KBM-7 (cell line): ENCODE measurements around the gene AEBP1.

Source experiments
- DNase-seq: peaks from one replicate; pipeline ENCODE4 v3.0.0-alpha.2; 2015
- in situ Hi-C: fragments of 300-500 bp; cut with MboI; formaldehyde crosslinking; loops from 2 replicates; pipeline ENCODE4 v1.14.3; 2020; ENCODE audit warnings: low sequenced_read_pairs, low pct_unique_long_range_greater_than_20kb, mixed read lengths

The AEBP1 gene

DNA sequence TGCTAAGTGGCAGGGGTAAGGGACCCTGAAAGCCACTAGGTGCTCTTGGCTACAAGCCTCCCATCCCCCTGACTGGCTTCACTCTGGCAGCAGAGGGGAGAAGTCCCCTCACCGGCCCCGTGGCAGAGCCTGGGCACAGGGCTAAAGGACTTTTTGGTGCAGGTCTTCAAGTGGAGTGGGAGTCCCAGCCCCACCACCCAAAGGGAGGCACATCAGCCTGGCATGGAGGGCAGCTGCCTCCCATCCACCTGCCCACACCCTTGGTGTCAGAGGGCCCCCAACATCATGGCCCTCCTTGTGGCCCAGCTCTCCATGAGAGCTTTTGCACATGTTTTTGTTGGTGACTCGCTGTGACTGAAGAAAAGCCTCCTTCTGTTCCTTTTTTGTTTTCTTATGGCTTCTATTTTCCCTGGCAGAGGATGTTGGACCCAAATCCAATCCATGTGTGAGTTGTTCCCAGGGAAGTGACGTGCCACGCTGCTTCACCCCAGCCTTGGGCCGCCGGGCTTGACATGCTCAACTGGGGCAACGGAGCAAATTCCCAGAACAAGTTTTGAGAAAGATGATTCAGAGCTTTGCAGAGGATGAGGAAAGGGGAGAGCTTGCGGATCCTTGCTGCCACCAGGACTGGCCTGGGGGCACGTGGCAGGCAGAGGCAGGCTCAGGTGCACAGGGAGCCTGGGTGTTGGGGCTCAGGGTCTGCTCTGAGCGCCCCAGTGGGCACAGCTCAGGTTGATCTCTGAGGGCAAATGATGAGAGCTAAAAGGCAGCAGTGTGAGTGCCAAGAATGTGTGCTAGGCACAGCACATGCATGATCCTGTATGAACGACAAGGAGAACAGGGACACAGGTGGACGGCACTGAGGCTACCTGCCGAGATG is 1.9 kb upstream of the AEBP1 start:
- DNase-seq, result no peak

DNA sequence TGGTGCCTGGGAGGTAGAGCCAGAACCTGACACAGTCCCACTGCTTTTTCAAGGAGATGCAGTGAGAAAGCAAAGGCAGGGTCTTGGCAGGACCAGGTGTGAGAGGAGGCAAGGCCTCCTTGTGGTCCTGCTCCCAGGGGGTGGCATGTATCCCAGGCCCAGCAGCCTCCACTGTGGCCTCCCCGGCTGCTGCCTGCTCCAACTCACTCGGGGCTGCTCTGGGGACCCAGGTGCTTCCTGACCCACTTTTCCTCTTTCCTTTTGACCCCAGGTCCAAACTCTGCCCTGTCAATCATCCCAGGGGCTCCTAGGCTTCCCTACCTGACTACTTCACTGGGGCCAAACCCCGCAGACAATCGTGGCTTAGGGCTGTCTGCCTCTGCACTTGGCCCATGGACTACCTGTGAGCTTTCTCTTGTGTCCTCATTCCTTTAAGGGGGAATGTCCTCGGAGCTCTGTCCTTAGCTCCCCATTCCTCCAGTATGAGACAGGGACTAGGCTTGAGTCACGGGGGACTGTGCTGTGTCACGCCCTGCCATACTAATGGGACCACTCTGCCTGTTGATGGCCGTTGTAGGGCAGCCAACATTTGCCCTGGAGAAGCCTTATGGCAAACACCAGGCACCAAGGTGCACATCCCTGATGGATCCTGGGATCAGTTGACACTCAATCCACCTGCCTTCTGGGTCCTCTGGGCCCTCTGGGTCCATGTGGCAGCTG is 1.1 kb upstream of the AEBP1 start:
- DNase-seq, result no peak
- in situ Hi-C loops, result no loop called here

More for the DNA sequence above, 1.9 kb upstream of the AEBP1 start:
- in situ Hi-C loops, result no loop called here

DNA sequence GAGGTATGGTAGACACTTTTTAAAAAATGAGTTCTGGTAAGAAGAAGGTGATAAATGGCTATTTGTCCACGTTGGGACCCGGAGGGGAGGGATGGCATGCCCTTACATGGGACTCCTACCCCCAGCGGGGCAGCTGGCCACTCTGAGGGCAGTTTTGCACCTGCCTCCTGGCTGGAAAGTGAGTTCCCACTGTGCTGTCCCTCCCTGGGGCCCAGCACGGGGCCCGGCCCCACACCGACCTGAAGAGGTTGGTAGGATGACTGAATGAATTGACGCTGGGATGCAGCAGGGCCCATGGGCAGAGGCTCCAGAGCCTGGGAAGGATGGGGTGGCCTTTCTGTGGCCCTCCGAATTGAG is 601 bp upstream of the AEBP1 start:
- in situ Hi-C loops, result no loop called here
- DNase-seq, result no peak

DNA sequence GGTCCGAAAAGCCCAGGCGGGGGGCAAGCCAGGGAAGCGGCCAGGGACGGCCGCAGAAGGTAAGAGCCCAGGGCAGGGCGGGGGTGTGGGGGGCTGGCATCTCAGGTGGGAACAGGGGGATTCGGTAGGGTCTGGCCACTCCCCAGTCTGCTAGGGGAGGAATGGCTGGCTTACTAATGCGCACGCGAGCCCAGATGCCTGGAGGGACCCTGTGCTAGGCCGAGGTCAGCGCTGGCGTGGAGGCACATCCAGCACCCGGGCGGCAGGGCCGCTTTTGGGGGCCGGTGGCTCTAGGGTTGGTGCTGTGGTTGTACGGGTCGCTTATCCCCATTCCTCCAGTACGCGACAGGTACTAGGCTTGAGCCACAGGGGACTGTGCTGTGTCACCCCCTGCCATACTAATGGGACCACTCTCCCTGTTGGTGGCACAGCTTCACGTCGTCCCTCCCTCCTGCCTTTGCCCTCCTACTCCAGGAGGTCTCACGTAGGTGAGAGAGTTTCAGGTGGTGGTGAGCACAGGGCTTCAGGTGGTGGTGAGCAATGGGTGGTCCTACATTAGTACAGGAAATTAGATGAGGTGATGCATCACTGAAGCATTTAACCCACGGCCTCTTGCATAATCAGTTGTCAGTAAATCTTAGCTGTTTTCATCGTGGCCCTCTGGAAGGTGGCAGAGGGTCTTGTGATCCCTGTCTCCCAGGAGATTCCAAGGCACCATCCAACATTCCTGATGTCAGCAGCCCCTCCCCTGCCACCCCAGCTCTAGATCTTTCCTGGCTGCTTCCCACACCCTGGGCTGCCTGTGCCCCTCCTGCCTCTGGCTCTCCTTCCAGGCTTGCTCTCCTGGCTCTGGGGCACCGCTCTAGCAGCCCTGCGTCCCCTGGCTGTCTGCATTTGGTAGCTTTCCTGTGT is 971 bp downstream of the AEBP1 start:
- DNase-seq, result no peak
- in situ Hi-C loops, result no loop called here

DNA sequence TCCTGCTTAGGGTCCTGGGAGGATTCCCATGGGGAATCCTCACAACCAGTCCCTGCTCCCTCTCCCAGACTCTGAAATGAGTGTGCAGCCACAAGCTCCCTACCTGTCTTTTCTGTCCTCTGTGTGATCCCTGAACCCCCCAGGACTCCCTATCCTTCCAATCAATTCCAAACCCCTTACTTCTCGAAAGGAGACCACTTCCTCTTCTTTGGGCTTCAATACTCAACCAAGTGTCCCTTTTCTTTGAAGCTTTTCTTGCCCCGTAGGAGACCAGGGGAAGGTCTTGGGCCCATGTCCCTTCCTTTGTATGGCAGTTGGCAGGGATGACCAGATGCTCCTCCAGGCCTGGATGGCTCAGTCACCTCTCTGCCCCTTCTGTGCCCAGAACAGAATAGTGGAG is 1.7 kb downstream of the AEBP1 start:
- no peak for DNase-seq
- in situ Hi-C loops, result no loop called here

DNA sequence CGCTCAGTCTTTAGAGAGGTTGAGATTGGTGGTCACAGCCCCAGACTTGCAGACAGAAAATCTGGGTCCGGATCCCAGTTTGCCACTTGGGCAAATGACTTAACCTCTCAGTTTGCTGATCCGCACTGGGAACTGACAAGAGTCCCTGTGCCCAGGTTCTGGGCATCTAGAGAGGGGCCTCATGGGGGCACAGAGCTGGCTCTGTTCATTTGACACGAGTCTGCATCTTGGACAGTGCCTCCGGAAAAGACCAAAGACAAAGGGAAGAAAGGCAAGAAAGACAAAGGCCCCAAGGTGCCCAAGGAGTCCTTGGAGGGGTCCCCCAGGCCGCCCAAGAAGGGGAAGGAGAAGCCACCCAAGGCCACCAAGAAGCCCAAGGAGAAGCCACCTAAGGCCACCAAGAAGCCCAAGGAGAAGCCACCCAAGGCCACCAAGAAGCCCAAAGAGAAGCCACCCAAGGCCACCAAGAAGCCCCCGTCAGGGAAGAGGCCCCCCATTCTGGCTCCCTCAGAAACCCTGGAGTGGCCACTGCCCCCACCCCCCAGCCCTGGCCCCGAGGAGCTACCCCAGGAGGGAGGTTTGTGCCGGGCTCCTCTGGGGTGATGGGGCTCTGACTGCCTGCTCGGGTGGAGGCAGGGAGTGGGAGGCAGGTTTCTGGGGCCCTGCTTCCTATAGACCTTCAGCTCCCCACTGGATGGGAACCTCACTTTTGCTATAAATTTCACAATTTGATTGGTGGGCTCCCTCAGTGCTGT is 2.3 kb downstream of the AEBP1 start:
- DNase-seq, result no peak
- in situ Hi-C loops, result no loop called here

DNA sequence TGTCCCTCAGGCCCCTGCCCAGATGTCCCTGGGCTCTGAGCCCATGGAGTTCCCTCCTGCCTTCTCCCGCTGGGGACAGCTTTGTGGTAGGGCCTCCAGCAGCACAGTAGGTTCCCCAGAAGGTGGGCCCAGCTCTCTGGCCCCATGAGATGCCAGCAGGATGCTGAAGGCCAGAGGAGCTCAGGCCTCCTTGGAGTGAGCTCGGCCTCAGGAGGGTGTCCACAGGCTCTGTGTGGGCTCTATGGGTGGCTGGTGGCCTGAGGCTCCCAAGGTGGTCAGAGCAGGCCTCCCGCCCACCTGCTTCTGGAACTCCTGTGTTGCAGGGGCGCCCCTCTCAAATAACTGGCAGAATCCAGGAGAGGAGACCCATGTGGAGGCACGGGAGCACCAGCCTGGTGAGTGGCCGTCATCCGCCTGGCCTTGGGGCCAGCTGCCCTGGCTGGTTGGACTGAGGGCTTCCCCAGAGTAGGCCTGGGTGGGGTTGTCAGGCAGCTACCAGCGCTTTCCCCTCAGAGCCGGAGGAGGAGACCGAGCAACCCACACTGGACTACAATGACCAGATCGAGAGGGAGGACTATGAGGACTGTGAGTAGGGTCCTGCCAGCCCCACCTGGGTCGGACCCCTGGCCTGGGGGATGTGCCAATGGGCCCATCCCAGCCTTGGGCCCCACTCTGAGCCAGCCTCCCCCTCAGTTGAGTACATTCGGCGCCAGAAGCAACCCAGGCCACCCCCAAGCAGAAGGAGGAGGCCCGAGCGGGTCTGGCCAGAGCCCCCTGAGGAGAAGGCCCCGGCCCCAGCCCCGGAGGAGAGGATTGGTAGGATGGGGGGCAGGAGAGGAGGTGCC is 3.2 kb downstream of the AEBP1 start:
- no peak for DNase-seq
- in situ Hi-C loops, result no loop called here

DNA sequence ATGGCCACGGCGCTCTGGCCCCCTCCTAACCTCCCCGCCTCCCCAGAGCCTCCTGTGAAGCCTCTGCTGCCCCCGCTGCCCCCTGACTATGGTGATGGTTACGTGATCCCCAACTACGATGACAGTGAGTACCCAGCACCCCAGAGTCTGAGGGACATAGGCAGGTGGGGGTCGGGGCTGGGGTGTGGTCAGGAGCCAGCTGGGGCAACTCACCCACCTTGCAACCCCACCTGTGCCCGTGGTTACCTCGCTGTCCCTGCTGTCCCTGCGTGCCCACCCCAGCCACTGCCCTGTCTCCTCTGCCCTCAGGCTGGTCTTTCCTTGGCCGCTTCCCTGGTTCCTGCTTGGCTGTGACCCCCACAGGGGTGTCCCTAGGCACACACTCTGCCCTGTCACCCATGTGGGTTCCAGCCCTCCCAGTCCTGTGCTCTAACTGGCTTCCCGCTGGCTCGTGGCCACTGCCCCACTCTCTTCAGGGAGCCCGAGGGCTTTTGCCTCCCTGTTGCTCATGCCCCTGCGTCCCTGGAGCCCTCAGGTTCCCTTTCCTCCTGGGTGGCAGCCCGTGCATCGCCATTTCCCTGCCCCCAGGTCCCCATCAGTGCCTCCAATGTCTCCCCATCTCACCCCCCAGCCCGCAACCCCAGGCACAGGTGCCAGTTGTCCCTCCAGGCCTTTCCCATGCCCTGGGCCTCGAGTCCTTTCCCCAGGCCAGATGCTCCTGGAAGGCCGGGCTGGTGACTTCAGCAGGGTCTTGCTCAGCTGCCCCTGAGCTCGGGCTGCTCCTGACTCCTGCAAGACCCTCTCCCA is 4.0 kb downstream of the AEBP1 start:
- in situ Hi-C loops, result no loop called here
- no peak for DNase-seq

DNA sequence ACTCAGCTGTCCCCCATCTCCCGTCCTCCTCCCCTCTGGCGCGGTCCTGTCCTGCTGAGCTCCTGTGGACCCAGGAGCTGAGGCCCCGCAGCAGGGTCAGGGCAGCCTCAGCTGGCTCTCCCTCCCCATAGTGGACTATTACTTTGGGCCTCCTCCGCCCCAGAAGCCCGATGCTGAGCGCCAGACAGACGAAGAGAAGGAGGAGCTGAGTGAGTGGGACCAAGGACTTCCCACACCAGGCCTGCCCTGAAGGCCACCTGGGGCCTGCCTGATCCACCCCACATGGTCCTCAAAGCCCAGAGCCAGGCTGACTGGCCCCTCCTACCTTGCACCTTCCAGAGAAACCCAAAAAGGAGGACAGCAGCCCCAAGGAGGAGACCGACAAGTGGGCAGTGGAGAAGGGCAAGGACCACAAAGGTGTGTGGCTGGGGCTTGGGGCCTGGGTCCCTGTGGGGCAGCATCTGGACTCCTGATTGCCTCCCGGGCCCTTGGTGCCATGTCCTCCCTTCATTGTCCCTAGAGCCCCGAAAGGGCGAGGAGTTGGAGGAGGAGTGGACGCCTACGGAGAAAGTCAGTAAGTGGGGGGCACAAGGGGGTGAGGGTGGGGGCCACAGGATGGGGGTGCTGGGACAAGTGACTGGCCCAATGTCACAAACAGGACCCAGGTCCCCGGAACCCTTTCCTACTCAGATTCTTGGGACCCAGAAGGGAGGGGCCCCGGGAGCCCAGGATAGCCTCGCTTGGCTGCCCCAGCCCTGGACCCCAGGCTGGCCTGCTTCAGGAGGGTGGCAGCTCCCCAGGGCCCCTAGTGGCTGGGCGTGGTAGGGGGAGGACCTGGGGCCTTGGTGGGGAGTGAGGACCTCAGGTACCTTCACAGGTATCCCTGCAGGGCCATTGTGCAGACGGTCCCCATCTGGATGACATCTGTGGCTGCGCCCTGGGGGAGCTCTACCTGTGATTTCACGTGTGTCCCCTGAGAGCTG is 4.9 kb downstream of the AEBP1 start:
- no peak for DNase-seq
- in situ Hi-C loops, result no loop called here

DNA sequence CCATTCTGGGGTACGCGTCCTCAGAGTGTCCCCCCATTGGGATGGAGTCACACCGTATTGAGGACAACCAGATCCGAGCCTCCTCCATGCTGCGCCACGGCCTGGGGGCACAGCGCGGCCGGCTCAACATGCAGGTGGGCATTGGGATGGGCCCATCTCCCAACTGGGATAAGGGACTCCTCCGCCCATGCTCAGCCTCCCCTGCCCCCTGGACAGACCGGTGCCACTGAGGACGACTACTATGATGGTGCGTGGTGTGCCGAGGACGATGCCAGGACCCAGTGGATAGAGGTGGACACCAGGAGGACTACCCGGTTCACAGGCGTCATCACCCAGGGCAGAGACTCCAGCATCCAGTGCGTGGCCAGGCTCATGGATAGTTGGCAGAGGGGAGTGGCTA is 5.8 kb downstream of the AEBP1 start:
- DNase-seq, result no peak
- in situ Hi-C loops, result no loop called here

DNA sequence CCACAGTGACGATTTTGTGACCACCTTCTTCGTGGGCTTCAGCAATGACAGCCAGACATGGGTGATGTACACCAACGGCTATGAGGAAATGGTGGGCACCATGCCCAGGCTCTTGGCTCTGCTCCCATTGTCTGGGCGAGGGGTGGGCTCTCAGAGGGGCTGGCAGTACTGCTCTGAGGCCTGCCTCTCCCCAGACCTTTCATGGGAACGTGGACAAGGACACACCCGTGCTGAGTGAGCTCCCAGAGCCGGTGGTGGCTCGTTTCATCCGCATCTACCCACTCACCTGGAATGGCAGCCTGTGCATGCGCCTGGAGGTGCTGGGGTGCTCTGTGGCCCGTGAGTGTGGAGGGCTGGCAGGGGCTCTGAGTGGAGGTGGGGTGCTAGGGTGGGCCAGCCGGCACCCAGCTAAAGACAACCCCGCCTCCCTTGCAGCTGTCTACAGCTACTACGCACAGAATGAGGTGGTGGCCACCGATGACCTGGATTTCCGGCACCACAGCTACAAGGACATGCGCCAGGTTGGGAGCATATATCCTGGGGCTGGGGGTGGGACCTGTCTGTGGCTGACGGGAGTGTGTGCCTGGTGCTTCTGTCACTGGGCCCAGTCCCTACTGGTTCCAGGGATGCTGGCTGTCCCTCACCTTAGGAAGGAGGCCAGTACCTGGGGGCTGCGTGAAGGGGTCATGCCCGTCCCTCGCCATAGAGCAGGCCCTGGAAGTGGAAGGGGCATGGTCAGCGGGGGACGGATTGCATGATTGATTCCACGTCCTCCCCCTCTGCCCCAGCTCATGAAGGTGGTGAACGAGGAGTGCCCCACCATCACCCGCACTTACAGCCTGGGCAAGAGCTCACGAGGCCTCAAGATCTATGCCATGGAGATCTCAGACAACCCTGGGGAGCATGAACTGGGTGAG is 6.8 kb downstream of the AEBP1 start:
- in situ Hi-C loops, result no loop called here
- no peak for DNase-seq

DNA sequence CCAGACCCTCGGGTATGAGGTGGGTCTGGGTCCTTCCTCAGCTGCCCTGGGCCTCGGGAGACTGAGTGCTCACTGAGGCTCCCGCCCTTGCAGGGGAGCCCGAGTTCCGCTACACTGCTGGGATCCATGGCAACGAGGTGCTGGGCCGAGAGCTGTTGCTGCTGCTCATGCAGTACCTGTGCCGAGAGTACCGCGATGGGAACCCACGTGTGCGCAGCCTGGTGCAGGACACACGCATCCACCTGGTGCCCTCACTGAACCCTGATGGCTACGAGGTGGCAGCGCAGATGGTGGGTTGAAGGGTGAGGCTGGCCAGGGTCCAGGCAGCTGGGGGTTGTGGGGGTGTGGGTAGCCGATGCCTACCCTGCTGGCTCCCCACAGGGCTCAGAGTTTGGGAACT is 7.6 kb downstream of the AEBP1 start:
- no peak for DNase-seq
- in situ Hi-C loops, result no loop called here

DNA sequence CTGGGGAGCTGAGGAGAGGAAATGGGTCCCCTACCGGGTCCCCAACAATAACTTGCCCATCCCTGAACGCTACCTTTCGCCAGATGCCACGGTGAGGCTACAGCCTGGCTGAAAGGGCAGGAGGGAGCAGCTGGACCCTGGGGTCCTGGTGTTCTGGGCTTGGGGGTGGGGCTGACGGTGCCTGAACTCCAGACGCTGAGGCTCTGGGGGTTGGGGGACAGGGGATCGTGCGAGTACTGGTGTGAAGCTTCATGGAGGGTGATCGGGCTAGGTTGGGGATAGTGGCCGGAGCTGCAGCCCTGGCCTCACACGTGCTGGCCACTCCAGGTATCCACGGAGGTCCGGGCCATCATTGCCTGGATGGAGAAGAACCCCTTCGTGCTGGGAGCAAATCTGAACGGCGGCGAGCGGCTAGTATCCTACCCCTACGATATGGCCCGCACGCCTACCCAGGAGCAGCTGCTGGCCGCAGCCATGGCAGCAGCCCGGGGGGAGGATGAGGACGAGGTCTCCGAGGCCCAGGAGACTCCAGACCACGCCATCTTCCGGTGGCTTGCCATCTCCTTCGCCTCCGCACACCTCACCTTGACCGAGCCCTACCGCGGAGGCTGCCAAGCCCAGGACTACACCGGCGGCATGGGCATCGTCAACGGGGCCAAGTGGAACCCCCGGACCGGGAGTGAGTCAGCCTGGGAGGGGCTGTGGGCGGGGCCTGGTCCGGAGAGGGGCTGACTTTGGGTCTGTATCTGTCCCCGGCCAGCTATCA is 8.3 kb downstream of the AEBP1 start:
- no peak for DNase-seq
- in situ Hi-C loops, result no loop called here

DNA sequence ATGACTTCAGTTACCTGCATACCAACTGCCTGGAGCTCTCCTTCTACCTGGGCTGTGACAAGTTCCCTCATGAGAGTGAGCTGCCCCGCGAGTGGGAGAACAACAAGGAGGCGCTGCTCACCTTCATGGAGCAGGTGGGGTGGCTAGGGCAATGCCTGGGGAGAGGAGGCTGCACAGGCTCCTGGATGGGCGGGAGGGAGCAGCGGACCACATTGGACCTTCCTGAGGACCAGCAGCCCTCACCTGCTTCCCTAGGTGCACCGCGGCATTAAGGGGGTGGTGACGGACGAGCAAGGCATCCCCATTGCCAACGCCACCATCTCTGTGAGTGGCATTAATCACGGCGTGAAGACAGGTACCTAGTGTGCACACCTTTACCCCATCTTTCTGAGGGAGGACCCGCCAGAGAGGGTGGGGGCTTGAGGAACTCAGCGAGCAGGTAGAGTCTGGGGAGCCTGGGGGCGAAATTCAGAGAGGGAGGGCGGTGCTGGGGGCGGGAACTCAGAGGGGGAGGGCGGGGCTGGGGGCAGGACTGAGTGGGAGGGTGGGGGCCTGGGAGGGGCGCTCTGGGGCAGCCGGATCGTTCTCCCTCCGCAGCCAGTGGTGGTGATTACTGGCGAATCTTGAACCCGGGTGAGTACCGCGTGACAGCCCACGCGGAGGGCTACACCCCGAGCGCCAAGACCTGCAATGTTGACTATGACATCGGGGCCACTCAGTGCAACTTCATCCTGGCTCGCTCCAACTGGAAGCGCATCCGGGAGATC is 9.0 kb downstream of the AEBP1 start:
- in situ Hi-C loops, result no loop called here
- no peak for DNase-seq
